ENCODE data around the gene GRAMD2A. TPM values are rescaled to one million over a fixed set of nuclear protein-coding genes. Genes with fewer than 3 reads are reported as not detected.
A peak's percentile ranks its signal among the peaks of the same experiment; 100 is the strongest.

The GRAMD2A gene
- total RNA-seq, 4 donors from 2014 or later: 1.1 to 2.9 (median 2.2) TPM

DNA sequence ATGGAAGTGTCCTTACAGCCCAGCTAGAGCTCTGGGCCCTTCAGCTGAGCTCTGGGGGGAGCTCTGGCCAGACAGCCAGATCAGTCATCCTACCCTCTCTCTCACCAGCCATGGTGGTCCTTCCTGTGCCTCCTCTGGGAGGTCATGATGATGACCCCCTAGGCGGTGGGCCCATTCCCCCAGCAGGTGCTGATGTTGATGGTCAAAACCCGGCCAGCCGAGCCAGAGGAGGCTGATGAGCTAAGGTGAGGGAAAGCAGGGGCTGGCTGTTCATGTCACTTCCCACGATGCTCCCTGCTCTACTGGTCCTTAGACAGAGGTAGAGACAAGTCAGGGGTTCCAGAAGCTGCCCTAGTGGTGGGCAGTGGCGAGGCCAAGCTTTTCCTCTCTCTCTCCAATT lies 35.0 kb downstream of the GRAMD2A start:
- 97 to 100% methylated on average over 4 of the region's 5 CpGs for WGBS, 2 donors
- H3K9me3 ChIP-seq: no peaks in the 10 kb centered on the region
- no peak overlapping the region for H3K4me3 ChIP-seq
- TF ChIP-seq POLR2A (IDR thresholded peaks at IDR 0.05): no peak
- H3K27ac ChIP-seq: peak overlapping the region in 1 of 4 donors; percentile 74
- H3K27me3 ChIP-seq: no peaks in the 10 kb centered on the region
- H3K4me1 ChIP-seq: peaks cover 0 to 25% (median 5%) of the 10 kb centered on the region in 4 donors
- no peak for DNase-seq (ENCODE audit: low spot score in 2 of 2)
- H3K36me3 ChIP-seq: no peaks in the 10 kb centered on the region

DNA sequence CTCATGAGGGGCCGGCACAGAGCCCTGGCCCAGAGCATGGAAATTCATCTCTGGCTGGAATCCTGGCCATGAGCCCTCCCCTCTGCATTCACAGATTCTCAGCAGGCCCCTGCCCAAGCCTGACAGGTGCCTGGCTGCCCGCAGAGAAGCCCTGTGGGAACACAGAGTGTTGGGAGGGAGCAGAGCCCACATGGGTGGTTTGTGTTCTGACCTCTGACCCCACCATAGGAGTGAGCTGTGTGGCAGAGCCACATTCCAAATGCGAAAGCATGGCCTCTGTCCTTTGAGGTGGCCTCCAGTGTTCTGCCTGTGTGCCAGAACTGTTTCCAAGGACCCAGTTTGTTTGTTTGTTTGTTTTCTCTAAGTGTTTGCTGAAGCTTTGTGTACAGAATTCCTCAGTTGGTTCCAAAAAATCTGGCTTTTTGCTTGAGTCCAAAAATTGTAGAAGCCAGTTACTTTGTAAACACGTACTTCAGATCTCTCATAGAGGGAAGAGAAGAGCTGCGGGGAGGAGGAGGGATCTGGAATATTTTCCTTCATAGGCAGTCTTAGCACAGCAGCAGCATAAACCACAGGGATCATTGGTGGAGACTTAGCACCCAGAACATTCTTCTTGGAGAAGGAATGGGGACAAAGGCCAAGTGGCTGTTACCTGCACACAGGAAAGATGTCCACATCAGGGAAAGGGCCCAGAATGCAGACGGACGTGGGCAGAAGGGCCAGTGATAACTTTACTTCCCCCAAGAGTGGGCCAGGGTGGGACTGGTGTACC lies 36.0 kb downstream of the GRAMD2A start:
- H3K36me3 ChIP-seq: no peaks in the 10 kb centered on the region
- H3K27me3 ChIP-seq: no peaks in the 10 kb centered on the region
- TF ChIP-seq EP300 (IDR thresholded peaks at IDR 0.05) (no peak), CTCF (IDR thresholded peaks at IDR 0.05) (no peak), POLR2A (IDR thresholded peaks at IDR 0.05) (no peak)
- H3K27ac ChIP-seq: peak overlapping the region in 3 of 4 donors; percentile 33 to 74 (median 57)
- no peak for DNase-seq (ENCODE audit: low spot score in 2 of 2)
- no peak overlapping the region for H3K4me3 ChIP-seq
- peaks cover 0 to 25% (median 5%) of the 10 kb centered on the region in 4 donors for H3K4me1 ChIP-seq
- no peaks in the 10 kb centered on the region for H3K9me3 ChIP-seq
- 47 to 56% methylated on average over 6 of the region's 7 CpGs for WGBS, 2 donors

DNA sequence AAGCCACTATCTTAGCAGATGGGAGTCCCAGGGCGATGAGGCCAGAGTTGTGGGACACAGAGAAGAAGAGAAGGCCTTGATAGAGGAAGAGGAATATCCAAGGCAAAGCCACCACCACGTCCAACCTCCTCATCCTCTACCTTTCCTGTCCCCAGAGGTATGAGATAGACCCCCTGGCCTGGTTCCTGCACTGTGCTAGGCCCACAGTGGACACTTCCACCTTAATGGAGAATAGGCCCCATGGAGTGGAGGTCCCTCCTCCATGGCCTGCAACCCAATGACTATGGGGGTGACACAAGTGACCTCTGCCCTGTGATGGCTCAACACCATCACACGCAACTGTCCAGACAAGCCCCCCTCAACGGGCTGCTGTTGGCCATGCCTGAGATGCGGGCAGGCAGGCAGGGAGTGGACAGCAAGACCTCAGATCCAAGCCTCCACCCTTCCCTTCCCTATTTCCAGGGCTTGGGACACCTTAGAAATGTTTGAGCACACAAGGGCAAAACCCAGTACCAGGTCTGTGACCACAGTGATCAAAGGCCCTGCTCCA lies 36.8 kb downstream of the GRAMD2A start:
- H3K9me3 ChIP-seq: no peaks in the 10 kb centered on the region
- no peak overlapping the region for H3K4me3 ChIP-seq
- H3K27me3 ChIP-seq: no peaks in the 10 kb centered on the region
- peak overlapping the region in 1 of 4 donors; percentile 74 for H3K27ac ChIP-seq
- TF ChIP-seq CTCF (IDR thresholded peaks at IDR 0.05) (no peak), POLR2A (IDR thresholded peaks at IDR 0.05) (no peak), EP300 (IDR thresholded peaks at IDR 0.05) (no peak)
- peaks cover 0 to 29% (median 5%) of the 10 kb centered on the region in 4 donors for H3K4me1 ChIP-seq
- WGBS, 2 donors: 91 to 97% methylated on average over 5 of the region's 5 CpGs
- no peak for DNase-seq (ENCODE audit: low spot score in 2 of 2)
- no peaks in the 10 kb centered on the region for H3K36me3 ChIP-seq

- Histone ChIP-seq H3K4me1 (peaks cover 0 to 33% (median under 1%) of the 10 kb centered on the region in 4 donors), H3K36me3 (no peaks in the 10 kb centered on the region), H3K27me3 (no peaks in the 10 kb centered on the region), H3K27ac (no peak overlapping the region), H3K4me3 (no peak overlapping the region), H3K9me3 (no peaks in the 10 kb centered on the region)
- no peak for TF ChIP-seq POLR2A (IDR thresholded peaks at IDR 0.05)
- TF ChIP-seq CTCF (IDR thresholded peaks at IDR 0.05): no peak
- no peak for TF ChIP-seq EP300 (IDR thresholded peaks at IDR 0.05)
- 87 to 90% methylated on average over 2 of the region's 2 CpGs for WGBS, 2 donors
- DNase-seq (ENCODE audit: low spot score in 2 of 2): no peak
Observed at GRCh38 chr15:72156928-72157327, 40.7 kb downstream of the GRAMD2A start.

DNA sequence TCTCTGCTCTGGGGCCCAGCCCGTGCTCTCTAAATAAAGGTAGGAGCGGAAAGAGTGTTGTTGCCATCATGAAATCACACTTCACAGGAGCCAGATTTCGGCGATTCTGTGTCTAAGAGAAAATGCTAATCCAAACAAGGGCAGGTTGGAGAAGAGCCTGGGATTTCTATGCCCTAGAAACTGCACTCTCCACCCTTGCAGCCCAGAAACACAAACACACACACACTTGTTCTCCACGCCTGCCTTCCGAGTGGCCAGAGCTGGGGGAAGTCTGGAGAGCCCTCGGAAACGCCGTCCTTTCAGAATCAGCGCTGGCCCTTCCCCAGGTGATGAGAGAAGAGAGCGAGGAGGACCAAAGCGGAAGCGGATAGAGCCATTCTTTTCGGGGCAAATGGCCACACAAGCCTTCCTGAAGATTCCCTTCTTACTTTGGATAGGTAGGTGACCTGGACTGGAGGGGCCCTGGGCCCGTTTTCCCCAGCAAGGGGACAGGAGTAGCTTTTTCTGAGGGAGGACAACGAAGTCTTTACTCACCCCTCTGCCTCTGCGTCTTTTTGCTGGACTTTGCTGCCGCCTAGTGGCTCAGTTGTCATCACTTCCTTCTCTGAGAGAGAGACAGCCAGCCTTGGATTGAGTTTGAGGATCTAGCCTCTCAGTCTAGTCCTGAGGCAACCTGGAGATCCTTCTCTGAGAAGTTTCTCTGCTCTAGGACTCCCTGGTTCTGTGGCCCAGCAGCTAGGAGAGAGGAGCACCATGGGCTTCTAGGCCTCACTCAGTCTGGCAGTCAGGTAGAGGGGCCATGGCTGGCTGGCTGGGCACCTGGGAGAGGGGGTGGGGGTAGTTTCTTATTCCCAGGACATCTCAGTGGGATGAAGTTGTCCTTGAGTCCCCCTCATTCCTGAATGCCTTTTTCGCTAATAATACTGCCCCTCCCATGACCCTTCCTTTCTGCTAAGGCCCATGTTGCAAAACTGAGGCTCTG lies 41.7 kb downstream of the GRAMD2A start:
- H3K4me1 ChIP-seq: peaks cover 0 to 23% (median 0%) of the 10 kb centered on the region in 4 donors
- DNase-seq (ENCODE audit: low spot score in 2 of 2): peak; percentile 85 to 92
- TF ChIP-seq EP300 (IDR thresholded peaks at IDR 0.05) (peak in 1 of 2 donors; percentile 21), CTCF (IDR thresholded peaks at IDR 0.05) (peak; percentile 72 to 93 (median 80)), POLR2A (IDR thresholded peaks at IDR 0.05) (no peak)
- peak overlapping the region; percentile 58 to 84 (median 69) for H3K27ac ChIP-seq
- no peaks in the 10 kb centered on the region for H3K27me3 ChIP-seq
- WGBS, 2 donors: 4% methylated on average over 14 to 19 of the region's 19 CpGs
- no peaks in the 10 kb centered on the region for H3K36me3 ChIP-seq
- H3K9me3 ChIP-seq: no peaks in the 10 kb centered on the region
- H3K4me3 ChIP-seq: peak overlapping the region; percentile 18 to 56 (median 44)

Measured in tibial nerve (tissue), 4 donors.